Measurements from ENCODE around the gene CARMIL1.

Gene CARMIL1

GRCh38 chr6:25320459-25320858 lies 41.3 kb downstream of the CARMIL1 start:
- no peak for DNase-seq (ENCODE audit: low read depth)
- TF ChIP-seq CTCF (IDR thresholded peaks at IDR 0.05; ENCODE audit: control insufficient read depth, extremely low read depth, insufficient read depth), result no peak
- H3K4me3 ChIP-seq (ENCODE audit: low read depth, low read length), result no peak overlapping the region

- DNase-seq (ENCODE audit: low read depth), result no peak
- no peak overlapping the region for H3K4me3 ChIP-seq (ENCODE audit: low read depth, low read length)
- TF ChIP-seq CTCF (IDR thresholded peaks at IDR 0.05; ENCODE audit: control insufficient read depth, extremely low read depth, insufficient read depth), result no peak
These were observed 43.5 kb downstream of the CARMIL1 start for GRCh38 chr6:25322692-25323091.

GRCh38 chr6:25324066-25324762 lies 45.0 kb downstream of the CARMIL1 start:
- DNase-seq (ENCODE audit: low read depth), result no peak
- no peak overlapping the region for H3K4me3 ChIP-seq (ENCODE audit: low read depth, low read length)
- no peak for TF ChIP-seq CTCF (IDR thresholded peaks at IDR 0.05; ENCODE audit: control insufficient read depth, extremely low read depth, insufficient read depth)

- no peak for TF ChIP-seq CTCF (IDR thresholded peaks at IDR 0.05; ENCODE audit: control insufficient read depth, extremely low read depth, insufficient read depth)
- H3K4me3 ChIP-seq (ENCODE audit: low read depth, low read length), result no peak overlapping the region
- no peak for DNase-seq (ENCODE audit: low read depth)
These were observed 47.0 kb downstream of the CARMIL1 start for GRCh38 chr6:25326126-25326525.

- no peak overlapping the region for H3K4me3 ChIP-seq (ENCODE audit: low read depth, low read length)
- no peak for DNase-seq (ENCODE audit: low read depth)
- TF ChIP-seq CTCF (IDR thresholded peaks at IDR 0.05; ENCODE audit: control insufficient read depth, extremely low read depth, insufficient read depth), result no peak
These were observed 47.8 kb downstream of the CARMIL1 start for GRCh38 chr6:25326960-25327359.

- no peak for TF ChIP-seq CTCF (IDR thresholded peaks at IDR 0.05; ENCODE audit: control insufficient read depth, extremely low read depth, insufficient read depth)
- DNase-seq (ENCODE audit: low read depth), result no peak
These were observed 48.3 kb downstream of the CARMIL1 start for GRCh38 chr6:25327432-25327831.

More at GRCh38 chr6:25327432-25327831, 48.3 kb downstream of the CARMIL1 start:
- H3K4me3 ChIP-seq (ENCODE audit: low read depth, low read length), result no peak overlapping the region

Data from LNCaP clone FGC (cell line).